ENCODE data around the gene REEP5. TPM values are rescaled to one million over a fixed set of nuclear protein-coding genes. Genes with fewer than 3 reads are reported as not detected.

Gene REEP5
- total RNA-seq, 3 donors from 2014 or later: 58.6 to 83.8 (median 75.7) TPM

GRCh38 chr5:112956606-112957005 lies 34.6 kb upstream of the REEP5 start:
- H3K36me3 ChIP-seq (ENCODE audit: low read depth): no peaks in the 10 kb centered on the region
- no peak for DNase-seq
- no peak for TF ChIP-seq CTCF (IDR thresholded peaks at IDR 0.05)
- H3K4me1 ChIP-seq (ENCODE audit: low read depth): peaks cover 2% of the 10 kb centered on the region
- H3K4me3 ChIP-seq: no peak overlapping the region
- no peaks in the 10 kb centered on the region for H3K9me3 ChIP-seq
- ATAC-seq: no peak
- intact Hi-C loops (cut with DNase I, micrococcal nuclease): no loop called here

GRCh38 chr5:112951124-112951702 lies 29.2 kb upstream of the REEP5 start:
- DNase-seq: no peak
- intact Hi-C loops (cut with DNase I, micrococcal nuclease): no loop called here
- TF ChIP-seq CTCF (IDR thresholded peaks at IDR 0.05): no peak
- no peak overlapping the region for H3K4me3 ChIP-seq
- H3K9me3 ChIP-seq: no peaks in the 10 kb centered on the region
- ATAC-seq: no peak
- H3K4me1 ChIP-seq (ENCODE audit: low read depth): no peaks in the 10 kb centered on the region
- H3K36me3 ChIP-seq (ENCODE audit: low read depth): no peaks in the 10 kb centered on the region

GRCh38 chr5:112948458-112948857 lies 26.4 kb upstream of the REEP5 start:
- ATAC-seq (no peak), DNase-seq (no peak)
- no peak for TF ChIP-seq CTCF (IDR thresholded peaks at IDR 0.05)
- Histone ChIP-seq H3K9me3 (no peaks in the 10 kb centered on the region), H3K4me1 (ENCODE audit: low read depth) (no peaks in the 10 kb centered on the region), H3K4me3 (no peak overlapping the region), H3K36me3 (ENCODE audit: low read depth) (no peaks in the 10 kb centered on the region)
- intact Hi-C loops (cut with DNase I, micrococcal nuclease): no loop called here

GRCh38 chr5:112940670-112941069 lies 18.6 kb upstream of the REEP5 start:
- intact Hi-C loops (cut with DNase I, micrococcal nuclease): no loop called here
- no peak for ATAC-seq

GRCh38 chr5:112938286-112938685 lies 16.3 kb upstream of the REEP5 start:
- DNase-seq: no peak
- Histone ChIP-seq H3K36me3 (ENCODE audit: low read depth) (no peaks in the 10 kb centered on the region), H3K4me1 (ENCODE audit: low read depth) (no peaks in the 10 kb centered on the region), H3K9me3 (no peaks in the 10 kb centered on the region), H3K4me3 (no peak overlapping the region)
- no peak for TF ChIP-seq CTCF (IDR thresholded peaks at IDR 0.05)
- intact Hi-C loops (cut with DNase I, micrococcal nuclease): no loop called here
- ATAC-seq: no peak

More at GRCh38 chr5:112940670-112941069, 18.6 kb upstream of the REEP5 start:
- Histone ChIP-seq H3K36me3 (ENCODE audit: low read depth) (no peaks in the 10 kb centered on the region), H3K4me1 (ENCODE audit: low read depth) (no peaks in the 10 kb centered on the region), H3K4me3 (no peak overlapping the region), H3K9me3 (no peaks in the 10 kb centered on the region)
- no peak for DNase-seq
- no peak for TF ChIP-seq CTCF (IDR thresholded peaks at IDR 0.05)

GRCh38 chr5:112935675-112936074 lies 13.6 kb upstream of the REEP5 start:
- intact Hi-C loops (cut with DNase I, micrococcal nuclease): no loop called here
- no peak overlapping the region for H3K4me3 ChIP-seq
- DNase-seq: no peak
- no peaks in the 10 kb centered on the region for H3K9me3 ChIP-seq
- no peaks in the 10 kb centered on the region for H3K4me1 ChIP-seq (ENCODE audit: low read depth)
- TF ChIP-seq CTCF (IDR thresholded peaks at IDR 0.05): no peak
- no peak for ATAC-seq
- H3K36me3 ChIP-seq (ENCODE audit: low read depth): no peaks in the 10 kb centered on the region
